Mesenchymal stem cell (in vitro differentiated cells and primary cell): Measurements from ENCODE around the gene ATP6V0B.

Experiments
- DNase-seq: peaks from one replicate; pipeline ENCODE4 v3.0.0-alpha.2; 2013
- H2AFZ ChIP-seq: one replicate; pipeline ENCODE4 v1.6.1; 2013; ENCODE audit warnings: low read depth, mild to moderate bottlenecking, control low read depth, inconsistent platforms, low read length, moderate library complexity
- H2AK5ac ChIP-seq: 2 replicates; pipeline ENCODE4 v1.6.1; 2013; ENCODE audit warnings: low read length, moderate library complexity, mild to moderate bottlenecking, inconsistent platforms; ENCODE audit not compliant: severe bottlenecking
- H2BK120ac ChIP-seq: one replicate; pipeline ENCODE4 v1.6.1; 2013; ENCODE audit warnings: low read depth, mild to moderate bottlenecking, inconsistent platforms, low read length, moderate library complexity
- H2BK12ac ChIP-seq, 2 experiments: one replicate each; pipeline ENCODE4 v1.6.1; 2013; ENCODE audit warnings: inconsistent platforms in 2 of 2, low read length in 2 of 2, mild to moderate bottlenecking in 2 of 2, moderate library complexity in 2 of 2, control low read depth in 1 of 2
- H2BK15ac ChIP-seq: one replicate; pipeline ENCODE4 v1.6.1; 2013; ENCODE audit warnings: mild to moderate bottlenecking, low read depth, inconsistent platforms; ENCODE audit not compliant: poor library complexity, severe bottlenecking
- H2BK5ac ChIP-seq: 2 replicates; pipeline ENCODE4 v1.6.1; 2013; ENCODE audit warnings: low read depth, mild to moderate bottlenecking, low read length, control low read depth, inconsistent platforms; ENCODE audit not compliant: poor library complexity, severe bottlenecking
- H3K14ac ChIP-seq, 2 experiments: one replicate each; pipeline ENCODE4 v1.6.1; 2013; ENCODE audit warnings: inconsistent platforms in 2 of 2, low read length in 2 of 2, control low read depth in 1 of 2, mild to moderate bottlenecking in 1 of 2, moderate library complexity in 1 of 2
- H3K18ac ChIP-seq, 2 experiments: one replicate each; pipeline ENCODE4 v1.6.1; 2013; ENCODE audit warnings: inconsistent platforms in 2 of 2, low read length in 2 of 2, control low read depth in 1 of 2, low read depth in 1 of 2, mild to moderate bottlenecking in 1 of 2
- H3K23ac ChIP-seq, 2 experiments: one replicate each; pipeline ENCODE4 v1.6.1; 2013; ENCODE audit warnings: inconsistent platforms in 2 of 2, low read length in 2 of 2, mild to moderate bottlenecking in 2 of 2, moderate library complexity in 2 of 2, control low read depth in 1 of 2
- H3K27ac ChIP-seq: 2 replicates; pipeline ENCODE4 v1.5.1; 2013; ENCODE audit warnings: mild to moderate bottlenecking, moderate library complexity, low read length, control low read depth, inconsistent platforms; ENCODE audit not compliant: poor library complexity, severe bottlenecking
- H3K27me3 ChIP-seq, 2 experiments: 2 replicates each; pipeline versions ENCODE4 v1.6.1 to v1.7.0; 2013; ENCODE audit warnings: low read length in 2 of 2, mild to moderate bottlenecking in 2 of 2, moderate library complexity in 2 of 2, control low read depth in 1 of 2, inconsistent platforms in 1 of 2; ENCODE audit not compliant: control insufficient read depth in 1 of 2, insufficient read depth in 1 of 2
- H3K36me3 ChIP-seq, 2 experiments: 2 replicates each; pipeline versions ENCODE4 v1.6.1 to v1.7.0; 2013; ENCODE audit warnings: low read length in 2 of 2, control low read depth in 1 of 2, inconsistent platforms in 1 of 2, low read depth in 1 of 2, mild to moderate bottlenecking in 1 of 2; ENCODE audit not compliant: insufficient read depth in 2 of 2, control insufficient read depth in 1 of 2
- H3K4ac ChIP-seq, 2 experiments: one replicate each; pipeline ENCODE4 v1.6.1; 2013; ENCODE audit warnings: inconsistent platforms in 2 of 2, low read length in 2 of 2, mild to moderate bottlenecking in 2 of 2, moderate library complexity in 2 of 2, control low read depth in 1 of 2, low read depth in 1 of 2
- H3K4me1 ChIP-seq: 2 replicates; pipeline ENCODE4 v1.6.1; 2013; ENCODE audit warnings: low read depth, low read length, control low read depth; ENCODE audit not compliant: control insufficient read depth, insufficient read depth
- H3K4me2 ChIP-seq: 2 replicates; pipeline ENCODE4 v1.6.1; 2013; ENCODE audit warnings: low read length, mild to moderate bottlenecking, inconsistent platforms; ENCODE audit not compliant: poor library complexity, severe bottlenecking
- H3K4me3 ChIP-seq, 2 experiments: 2 replicates each; pipeline versions ENCODE4 v1.5.1 to v1.7.0; 2013; ENCODE audit warnings: low read length in 2 of 2, mild to moderate bottlenecking in 2 of 2, control low read depth in 1 of 2, low read depth in 1 of 2; ENCODE audit not compliant: insufficient read depth in 1 of 2
- H3K79me1 ChIP-seq: replicated peaks from 2 replicates; pipeline ENCODE4 v1.6.1; 2013; ENCODE audit warnings: mild to moderate bottlenecking, control low read depth, low read length, inconsistent platforms; ENCODE audit not compliant: poor library complexity, severe bottlenecking
- H3K9ac ChIP-seq: 2 replicates; pipeline ENCODE4 v1.7.0; 2013; ENCODE audit warnings: mild to moderate bottlenecking, low read length, moderate library complexity
- H3K9me3 ChIP-seq: 2 replicates; pipeline ENCODE4 v1.7.0; 2013; ENCODE audit warnings: mild to moderate bottlenecking, low read length; ENCODE audit not compliant: control insufficient read depth
- H4K8ac ChIP-seq: one replicate; pipeline ENCODE4 v1.6.1; 2013; ENCODE audit warnings: inconsistent platforms, mild to moderate bottlenecking, low read length, moderate library complexity
- H4K91ac ChIP-seq: one replicate; pipeline ENCODE4 v1.6.1; 2013; ENCODE audit warnings: mild to moderate bottlenecking, low read length, inconsistent platforms
- WGBS: methylation state at CpG from one replicate; pipeline ENCODE4 v1.1.7; 2013; ENCODE audit warnings: mixed read lengths; 5-methylcytosine and 5-hydroxymethylcytosine counted together

Gene ATP6V0B

GRCh38 chr1:44002165-44002564, 27.4 kb downstream of the ATP6V0B start:
- Histone ChIP-seq H3K79me1 (no peaks in the 10 kb centered on the region), H3K27ac (no peak overlapping the region), H3K14ac (no peak overlapping the region), H4K8ac (no peak overlapping the region), H3K36me3 (peaks cover 0 to 48% of the 10 kb centered on the region in 2 experiments), H3K18ac (no peak overlapping the region), H2BK15ac (no peak overlapping the region), H2AK5ac (no peak overlapping the region), H3K27me3 (no peaks in the 10 kb centered on the region), H2BK5ac (no peak overlapping the region), H3K9ac (no peak overlapping the region), H3K4ac (no peak overlapping the region), H3K4me2 (no peak overlapping the region), H2BK120ac (no peak overlapping the region), H4K91ac (no peak overlapping the region), H3K4me3 (no peak overlapping the region), H2AFZ (no peak overlapping the region), H3K23ac (no peak overlapping the region), H3K9me3 (no peaks in the 10 kb centered on the region), H3K4me1 (no peaks in the 10 kb centered on the region), H2BK12ac (no peak overlapping the region)
- WGBS, result 97% methylated on average over 8 of the region's 8 CpGs
- no peak for DNase-seq

- Histone ChIP-seq H2BK15ac (no peak overlapping the region), H3K4me2 (no peak overlapping the region), H3K23ac (no peak overlapping the region), H3K36me3 (peaks cover 0 to 43% of the 10 kb centered on the region in 2 experiments), H3K27me3 (no peaks in the 10 kb centered on the region), H2AFZ (no peak overlapping the region), H3K4me3 (no peak overlapping the region), H2BK120ac (no peak overlapping the region), H3K18ac (no peak overlapping the region), H3K79me1 (no peaks in the 10 kb centered on the region), H2BK12ac (no peak overlapping the region), H3K27ac (no peak overlapping the region), H2BK5ac (no peak overlapping the region), H2AK5ac (no peak overlapping the region), H4K91ac (peak overlapping the region; percentile 5), H4K8ac (no peak overlapping the region), H3K4me1 (no peaks in the 10 kb centered on the region), H3K4ac (no peak overlapping the region), H3K14ac (no peak overlapping the region), H3K9ac (no peak overlapping the region), H3K9me3 (no peaks in the 10 kb centered on the region)
- DNase-seq, result no peak
- 90% methylated on average over 13 of the region's 14 CpGs for WGBS
Observed at GRCh38 chr1:44002606-44003157, 27.9 kb downstream of the ATP6V0B start.

GRCh38 chr1:44008259-44008658, 33.5 kb downstream of the ATP6V0B start:
- no peak overlapping the region for H3K4me3 ChIP-seq
- H3K27ac ChIP-seq, result no peak overlapping the region
- H2AFZ ChIP-seq, result no peak overlapping the region
- no peak overlapping the region for H2BK12ac ChIP-seq
- H4K8ac ChIP-seq, result no peak overlapping the region
- peaks cover 0 to 18% of the 10 kb centered on the region in 2 experiments for H3K36me3 ChIP-seq
- no peak overlapping the region for H3K14ac ChIP-seq
- no peaks in the 10 kb centered on the region for H3K27me3 ChIP-seq
- peak overlapping the region in 1 of 2 experiments; percentile 42 for H3K23ac ChIP-seq
- H3K4me2 ChIP-seq, result no peak overlapping the region
- no peak overlapping the region for H4K91ac ChIP-seq
- H3K9ac ChIP-seq, result no peak overlapping the region
- H2AK5ac ChIP-seq, result no peak overlapping the region
- WGBS, result no CpG with 5 or more reads among the region's 12 CpGs
- no peaks in the 10 kb centered on the region for H3K79me1 ChIP-seq
- no peak for DNase-seq
- no peak overlapping the region for H3K4ac ChIP-seq
- no peak overlapping the region for H2BK5ac ChIP-seq
- no peak overlapping the region for H2BK15ac ChIP-seq
- H3K18ac ChIP-seq, result no peak overlapping the region
- H3K9me3 ChIP-seq, result no peaks in the 10 kb centered on the region
- no peak overlapping the region for H2BK120ac ChIP-seq
- H3K4me1 ChIP-seq, result no peaks in the 10 kb centered on the region

- no peak overlapping the region for H2BK5ac ChIP-seq
- H3K14ac ChIP-seq, result no peak overlapping the region
- DNase-seq, result no peak
- H3K36me3 ChIP-seq, result peaks cover 0 to 26% of the 10 kb centered on the region in 2 experiments
- no peak overlapping the region for H4K8ac ChIP-seq
- no peak overlapping the region for H3K4ac ChIP-seq
- no peaks in the 10 kb centered on the region for H3K9me3 ChIP-seq
- no peak overlapping the region for H3K4me3 ChIP-seq
- H3K18ac ChIP-seq, result no peak overlapping the region
- no peak overlapping the region for H4K91ac ChIP-seq
- no peak overlapping the region for H2BK12ac ChIP-seq
- no peak overlapping the region for H3K9ac ChIP-seq
- no peaks in the 10 kb centered on the region for H3K4me1 ChIP-seq
- no peaks in the 10 kb centered on the region for H3K79me1 ChIP-seq
- H3K27ac ChIP-seq, result no peak overlapping the region
- no peak overlapping the region for H2BK120ac ChIP-seq
- no peak overlapping the region for H2AK5ac ChIP-seq
- WGBS, result 94% methylated on average over 10 of the region's 11 CpGs
- no peak overlapping the region for H3K23ac ChIP-seq
- H2BK15ac ChIP-seq, result no peak overlapping the region
- H2AFZ ChIP-seq, result no peak overlapping the region
- H3K27me3 ChIP-seq, result no peaks in the 10 kb centered on the region
- H3K4me2 ChIP-seq, result no peak overlapping the region
Observed at GRCh38 chr1:44010935-44011471, 36.2 kb downstream of the ATP6V0B start.
